Kidney (tissue), 14 donors: Measurements from ENCODE around the gene OPTC. TPM values are rescaled to one million over a fixed set of nuclear protein-coding genes. Genes with fewer than 3 reads are reported as not detected.

Experiments
- DNase-seq, 5 donors: peaks; one replicate each; pipeline ENCODE4 v3.0.0-alpha.2; 2013 to 2020
- FAIRE-seq: peaks from 2 replicates; lab custom pipeline; 2012; peaks lifted over from hg19 to GRCh38; lab: Jason Lieb, UNC
- H3K27ac ChIP-seq, 2 donors: one replicate each; pipeline ENCODE4 v1.7.0; 2013; ENCODE audit warnings: low read depth in 2 of 2, low read length in 2 of 2, inconsistent platforms in 1 of 2
- H3K27me3 ChIP-seq: one replicate; pipeline ENCODE4 v1.7.1; 2013; ENCODE audit warnings: low read length, inconsistent platforms; ENCODE audit not compliant: control insufficient read depth, insufficient read depth
- H3K36me3 ChIP-seq, 3 donors: one replicate each; pipeline versions ENCODE4 v1.7.0 to v1.7.1; 2013; ENCODE audit warnings: low read length in 3 of 3, control low read depth in 1 of 3, inconsistent platforms in 1 of 3; ENCODE audit not compliant: insufficient read depth in 3 of 3, control insufficient read depth in 2 of 3
- H3K4me1 ChIP-seq, 3 donors: one replicate each; pipeline versions ENCODE4 v1.7.0 to v1.7.1; 2013; ENCODE audit warnings: low read length in 3 of 3, inconsistent platforms in 1 of 3, low read depth in 1 of 3; ENCODE audit not compliant: control insufficient read depth in 2 of 3, insufficient read depth in 2 of 3
- H3K4me3 ChIP-seq, 3 donors: one replicate each; pipeline versions ENCODE4 v1.7.0 to v1.8.1; 2013; ENCODE audit warnings: low read length in 3 of 3, control low read depth in 1 of 3, inconsistent platforms in 1 of 3
- H3K9ac ChIP-seq, 3 donors: one replicate each; pipeline versions ENCODE4 v1.7.0 to v1.7.1; 2013; ENCODE audit warnings: low read length in 3 of 3, control low read depth in 1 of 3, inconsistent platforms in 1 of 3
- H3K9me3 ChIP-seq, 3 donors: one replicate each; pipeline versions ENCODE4 v1.7.0 to v1.7.1; 2013; ENCODE audit warnings: low read length in 3 of 3, control low read depth in 1 of 3, inconsistent platforms in 1 of 3; ENCODE audit not compliant: control insufficient read depth in 2 of 3, insufficient read depth in 1 of 3
- CTCF ChIP-seq: IDR thresholded peaks from 3 replicates; pipeline ENCODE4 v1.5.1; 2012; ENCODE audit warnings: mild to moderate bottlenecking, moderate library complexity, borderline replicate concordance; ENCODE audit not compliant: insufficient read depth; ENCODE audit errors: extremely low read depth
- intact Hi-C: fragments of 100-400 bp; cut with DNase I; formaldehyde crosslinking; loops from one replicate; pipeline ENCODE4 v1.11.1; 2022
- polyA plus RNA-seq: library from polyadenylated mRNA; stranded (reverse); fragments of 350-450 nt; fragmentation: Illumina TruSeq; extraction: RNeasy Lipid Tissue Mini Kit (QIAGEN cat#74804); gene quantifications from one replicate; pipeline ENCODE4 v1.2.3, GENCODE V29; 2014; ENCODE audit warnings: low read depth, low replicate concordance; ENCODE audit not compliant: insufficient read depth
- total RNA-seq: library from RNA; stranded (reverse); fragmentation: NEBNext Ultra II Directional; extraction: Animal tissue kit (Norgen Biotek cat#: 25700); gene quantifications from one replicate; pipeline ENCODE4 v1.2.1, GENCODE V29; 2021
- donor health status: control.
- donor health status: control.
- donor health status: control.
- donor health status: control.
- donor health status: control.
- donor health status: DM: yes; HTN: yes; CAD: no.
- donor health status: Normal renal cell carcinoma (clear cell type).

Gene OPTC
- total and polyA plus RNA-seq, 2 donors from 2014 or later, result not detected

- TF ChIP-seq CTCF, result no peak
- H3K9ac ChIP-seq, result no peak overlapping the region
- no peak overlapping the region for H3K4me3 ChIP-seq
- DNase-seq, result no peak
- FAIRE-seq, result no peak
- H3K9me3 ChIP-seq, result no peaks in the 10 kb centered on the region
- intact Hi-C loops, result no loop called here
- H3K27me3 ChIP-seq, result no peaks in the 10 kb centered on the region
- no peaks in the 10 kb centered on the region for H3K36me3 ChIP-seq
- no peak overlapping the region for H3K27ac ChIP-seq
- H3K4me1 ChIP-seq, result no peaks in the 10 kb centered on the region
These were observed 31.7 kb downstream of the OPTC start for GRCh38 chr1:203525685-203526084.

- Histone ChIP-seq H3K4me3 (no peak overlapping the region), H3K36me3 (no peaks in the 10 kb centered on the region), H3K9me3 (no peaks in the 10 kb centered on the region), H3K4me1 (no peaks in the 10 kb centered on the region), H3K27me3 (no peaks in the 10 kb centered on the region), H3K9ac (no peak overlapping the region), H3K27ac (no peak overlapping the region)
- intact Hi-C loops, result no loop called here
- no peak for FAIRE-seq
- TF ChIP-seq CTCF, result no peak
- DNase-seq, result no peak
These were observed 32.2 kb downstream of the OPTC start for GRCh38 chr1:203526130-203526529.

- H3K9ac ChIP-seq, result no peak overlapping the region
- no peaks in the 10 kb centered on the region for H3K9me3 ChIP-seq
- no peaks in the 10 kb centered on the region for H3K27me3 ChIP-seq
- DNase-seq, result no peak
- FAIRE-seq, result no peak
- no peaks in the 10 kb centered on the region for H3K36me3 ChIP-seq
- intact Hi-C loops, result no loop called here
- H3K4me1 ChIP-seq, result no peaks in the 10 kb centered on the region
- H3K4me3 ChIP-seq, result no peak overlapping the region
- no peak overlapping the region for H3K27ac ChIP-seq
- no peak for TF ChIP-seq CTCF
These were observed 32.6 kb downstream of the OPTC start for GRCh38 chr1:203526572-203526971.

GRCh38 chr1:203527013-203527412, 33.1 kb downstream of the OPTC start:
- Histone ChIP-seq H3K4me1 (no peaks in the 10 kb centered on the region), H3K9ac (no peak overlapping the region), H3K36me3 (no peaks in the 10 kb centered on the region), H3K27ac (no peak overlapping the region), H3K27me3 (no peaks in the 10 kb centered on the region), H3K9me3 (no peaks in the 10 kb centered on the region), H3K4me3 (peak overlapping the region in 1 of 3 donors; percentile 8)
- no peak for DNase-seq
- TF ChIP-seq CTCF, result no peak
- intact Hi-C loops, result no loop called here
- no peak for FAIRE-seq
